ENCODE results near the gene ZNF503. TPM values are rescaled to one million over a fixed set of nuclear protein-coding genes. Genes with fewer than 3 reads are reported as not detected.

The ZNF503 gene
- total RNA-seq, 1 donor: 29.8 TPM

DNA sequence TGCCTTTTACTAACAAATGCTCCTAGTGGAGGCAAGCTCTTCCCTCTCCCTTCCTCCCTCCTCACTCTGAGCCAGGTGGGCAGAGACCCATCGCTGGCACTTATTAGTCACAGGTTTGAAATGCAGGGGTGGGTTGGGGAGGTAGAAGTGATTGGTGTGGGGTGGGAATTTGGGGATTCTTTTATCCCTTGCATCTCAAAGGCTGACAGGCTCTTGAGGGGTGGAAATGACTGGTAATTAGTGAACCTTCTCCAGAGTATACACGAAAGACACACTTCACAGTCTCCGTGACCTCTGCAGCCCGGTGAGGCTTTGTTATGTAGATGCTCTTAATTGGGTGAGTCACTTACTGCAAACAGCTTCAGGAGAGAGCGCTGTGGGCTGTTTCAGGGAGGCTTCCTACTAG lies 16.0 kb upstream of the ZNF503 start:
- TF ChIP-seq CTCF (IDR thresholded peaks at IDR 0.05; ENCODE audit: insufficient read depth, low read length): no peak
- no peak for DNase-seq (ENCODE audit: low read depth)

DNA sequence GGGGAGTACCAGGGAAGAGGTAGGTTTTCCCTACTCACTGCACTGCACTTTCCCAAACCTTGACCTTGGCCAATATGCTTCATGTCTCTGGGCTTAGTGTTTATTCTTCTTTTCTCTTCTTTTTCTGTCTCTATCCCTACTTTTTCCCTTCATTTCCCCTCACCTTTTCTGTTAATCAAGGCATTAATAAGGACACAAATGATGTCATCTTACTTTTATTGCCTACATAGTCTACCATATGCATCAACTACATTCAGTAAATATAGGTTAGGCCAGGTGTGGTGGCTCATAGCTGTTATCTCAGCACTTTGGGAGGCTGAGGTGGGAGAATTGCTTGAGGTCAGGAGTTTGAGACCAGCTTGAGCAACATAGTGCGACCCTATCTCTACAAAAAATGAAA lies 13.0 kb upstream of the ZNF503 start:
- DNase-seq (ENCODE audit: low read depth): no peak
- H3K4me3 ChIP-seq (ENCODE audit: low read depth, low read length): no peak overlapping the region
- TF ChIP-seq CTCF (IDR thresholded peaks at IDR 0.05; ENCODE audit: insufficient read depth, low read length): no peak

More for the DNA sequence above, 16.0 kb upstream of the ZNF503 start:
- H3K4me3 ChIP-seq (ENCODE audit: low read depth, low read length): no peak overlapping the region

- DNase-seq (ENCODE audit: low read depth): peak; percentile 12
- peak; percentile 8 for TF ChIP-seq CTCF (IDR thresholded peaks at IDR 0.05; ENCODE audit: insufficient read depth, low read length)
- no peak overlapping the region for H3K4me3 ChIP-seq (ENCODE audit: low read depth, low read length)
These were observed 8.8 kb upstream of the ZNF503 start for GRCh38 chr10:75410132-75411005.

GRCh38 chr10:75408911-75409885 lies 7.6 kb upstream of the ZNF503 start:
- TF ChIP-seq CTCF (IDR thresholded peaks at IDR 0.05; ENCODE audit: insufficient read depth, low read length): no peak
- peak; percentile 46 for DNase-seq (ENCODE audit: low read depth)
- H3K4me3 ChIP-seq (ENCODE audit: low read depth, low read length): peak overlapping the region; percentile 78

DNA sequence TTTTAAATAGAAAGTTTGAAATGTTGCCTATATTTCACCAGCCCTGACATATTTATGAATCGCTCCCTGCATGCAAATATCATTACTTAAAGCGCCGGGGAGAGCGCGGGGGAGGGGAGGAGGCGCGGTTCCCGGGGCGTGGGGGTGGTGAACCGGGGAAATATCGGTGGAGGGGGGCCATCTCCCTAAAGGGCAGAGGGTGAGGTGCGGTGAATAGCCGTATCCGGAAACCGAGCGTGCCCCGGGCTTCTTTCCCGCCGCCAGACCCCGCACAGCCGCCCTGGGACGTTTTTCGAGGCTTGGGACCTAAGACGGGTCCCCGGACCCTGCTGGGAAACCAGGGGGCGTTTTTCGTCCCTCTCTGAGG lies 6.9 kb upstream of the ZNF503 start:
- H3K4me3 ChIP-seq (ENCODE audit: low read depth, low read length): peak overlapping the region; percentile 78
- TF ChIP-seq CTCF (IDR thresholded peaks at IDR 0.05; ENCODE audit: insufficient read depth, low read length): no peak
- DNase-seq (ENCODE audit: low read depth): no peak

DNA sequence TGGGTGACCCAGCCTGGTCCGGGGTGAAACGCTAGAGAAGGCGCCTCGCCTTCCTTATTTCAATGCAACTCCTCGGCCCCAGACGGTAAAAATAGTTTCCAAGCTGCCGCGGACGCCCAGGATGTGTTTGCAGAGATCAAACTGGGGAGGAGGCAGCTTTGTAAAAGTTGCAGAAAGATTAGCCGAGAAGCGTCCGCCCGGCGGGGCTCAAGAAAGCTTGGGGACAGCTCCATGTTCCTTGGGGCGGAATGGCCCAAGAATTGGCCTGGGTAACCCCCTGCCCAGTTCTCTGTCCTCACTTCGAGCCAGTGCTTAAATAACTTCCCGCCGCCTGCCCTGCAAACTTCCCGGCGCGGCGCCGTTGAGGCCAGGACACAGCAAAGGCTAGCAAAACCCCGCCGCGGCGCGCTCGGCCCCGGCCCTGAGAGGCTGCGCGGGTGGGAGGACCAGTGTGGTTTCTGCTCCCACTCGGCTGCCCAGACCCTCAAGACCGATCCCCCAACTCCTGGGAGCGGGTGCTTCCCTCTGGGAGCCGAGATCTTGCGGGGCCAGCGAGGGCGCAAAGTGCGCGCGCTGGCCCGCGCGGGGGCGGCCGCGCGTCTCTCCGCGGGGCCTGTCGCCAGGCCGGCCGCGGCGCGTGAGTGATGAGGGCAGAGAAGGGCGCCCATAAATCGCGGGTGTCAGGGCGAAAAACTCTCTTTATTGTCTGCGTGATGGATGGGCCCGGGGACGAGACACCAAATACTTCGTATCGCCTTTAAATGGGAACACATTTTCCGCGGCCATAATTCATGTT lies 6.3 kb upstream of the ZNF503 start:
- peak overlapping the region; percentile 78 for H3K4me3 ChIP-seq (ENCODE audit: low read depth, low read length)
- no peak for TF ChIP-seq CTCF (IDR thresholded peaks at IDR 0.05; ENCODE audit: insufficient read depth, low read length)
- peak; percentile 60 for DNase-seq (ENCODE audit: low read depth)
